CD4-positive, alpha-beta T cell treated with Interleukin-4 for 1 hour (primary cell): Measurements from ENCODE around the gene DTNBP1.

ENCODE experiments used
- DNase-seq, 2 donors: peaks; one replicate each; pipeline ENCODE4 v3.0.0-alpha.2; 2020 to 2022

The DTNBP1 gene

GRCh38 chr6:15476631-15477380 lies 186.0 kb downstream of the DTNBP1 start:
- DNase-seq = no peak

- no peak for DNase-seq
Observed at GRCh38 chr6:15475872-15476271, 187.0 kb downstream of the DTNBP1 start.

DNA sequence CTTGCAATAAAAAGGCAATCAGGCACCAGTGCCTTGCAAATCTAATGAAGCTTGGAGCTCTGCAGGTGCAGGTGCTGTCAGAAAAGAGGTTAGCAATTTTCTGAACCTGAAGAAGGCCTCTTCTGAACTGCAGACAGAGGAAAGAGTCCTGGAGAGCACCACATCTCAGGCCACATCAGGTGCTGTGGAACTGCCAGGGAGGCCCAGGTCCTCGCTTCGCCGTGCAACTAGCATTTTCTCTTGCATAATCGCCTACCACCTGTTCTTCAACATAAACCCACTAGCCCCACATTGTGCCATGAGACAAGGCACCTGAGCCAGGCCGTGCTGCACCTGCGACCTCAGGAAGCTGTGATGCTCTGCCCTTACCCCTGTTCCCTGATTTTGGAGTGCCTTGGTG lies 187.6 kb downstream of the DTNBP1 start:
- DNase-seq = no peak

DNA sequence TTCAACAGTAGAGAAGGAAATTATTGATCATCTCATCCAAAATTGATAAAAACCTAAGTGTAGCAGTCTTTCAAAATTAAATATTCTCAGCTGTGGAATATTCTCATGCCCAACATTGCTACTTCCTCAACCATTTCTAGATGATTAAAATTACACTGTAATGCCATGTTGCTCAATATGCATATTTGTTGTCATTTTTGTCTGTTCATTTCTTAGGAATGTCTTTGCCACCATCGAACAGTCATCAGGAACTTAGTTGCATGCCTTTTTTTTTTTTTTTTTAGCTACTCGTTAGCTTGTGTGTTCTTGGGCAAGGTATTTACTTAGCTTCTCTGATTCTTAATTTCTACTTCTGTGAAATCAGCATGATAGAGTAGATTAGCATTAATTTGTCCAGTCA lies 188.6 kb downstream of the DTNBP1 start:
- no peak for DNase-seq

DNA sequence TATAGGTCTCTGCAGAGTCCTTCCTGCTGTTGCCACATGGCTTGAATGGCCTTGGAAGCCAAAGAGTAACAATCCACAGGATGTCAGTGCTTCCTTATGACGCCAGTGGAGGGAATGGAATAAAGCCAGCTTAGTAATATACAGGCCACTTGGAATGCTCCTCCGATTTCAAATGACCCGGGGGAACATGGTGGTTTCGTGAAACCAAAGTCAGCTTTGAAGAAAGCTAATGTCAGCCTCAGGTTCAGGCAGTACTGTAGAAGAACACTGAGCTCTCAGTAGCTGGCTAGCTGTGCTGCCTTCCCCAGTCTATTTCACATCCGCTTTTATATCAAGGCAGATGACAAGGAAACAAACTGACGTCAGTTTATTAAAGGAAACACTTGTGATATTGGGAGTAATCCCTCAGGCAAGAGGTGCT lies 189.1 kb downstream of the DTNBP1 start:
- DNase-seq = no peak

DNA sequence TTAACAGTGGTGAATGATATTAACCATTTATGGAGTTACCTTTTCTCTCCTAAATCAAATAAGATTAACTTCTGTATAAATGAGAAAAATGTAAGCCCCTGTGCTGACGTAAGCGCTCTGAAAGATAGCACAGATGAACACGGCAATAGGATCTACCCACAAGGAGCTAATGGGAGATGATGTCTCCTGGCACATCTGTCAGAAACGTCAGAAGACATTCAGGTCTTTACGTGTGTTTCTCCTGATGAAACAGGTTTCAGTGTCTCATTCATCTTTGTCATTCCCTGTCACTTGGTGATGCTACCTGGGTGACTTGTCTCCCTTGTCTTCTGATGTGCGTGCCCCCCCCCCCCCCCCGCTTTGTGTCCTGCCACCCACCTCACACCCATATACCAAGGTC lies 189.7 kb downstream of the DTNBP1 start:
- no peak for DNase-seq
